Measurements from ENCODE around the gene GPALPP1.

The GPALPP1 gene

DNA sequence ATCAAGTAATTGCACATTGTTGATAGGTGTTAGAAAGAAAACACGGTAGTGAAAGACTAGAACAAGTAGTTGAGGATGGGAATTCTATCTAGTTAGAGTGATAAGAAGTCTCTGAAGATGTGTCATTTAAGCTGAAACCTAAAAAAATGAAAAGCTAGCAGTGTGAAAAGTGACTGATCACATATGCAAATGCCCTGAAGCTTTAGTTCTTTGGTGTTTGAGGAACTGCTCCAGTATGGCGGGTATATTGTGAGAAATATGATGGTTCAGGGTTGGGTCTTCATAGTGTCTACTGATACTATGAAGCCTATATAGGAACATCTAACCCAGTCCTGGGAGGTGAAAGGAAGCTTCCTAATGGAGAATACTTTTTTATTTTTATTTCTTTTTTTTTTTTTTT, 45.0 kb downstream of the GPALPP1 start:
- TF ChIP-seq EZH2phosphoT487 (IDR thresholded peaks at IDR 0.05; ENCODE audit: borderline replicate concordance, low read length) (no peak), CTCF (IDR thresholded peaks at IDR 0.05; ENCODE audit: low read depth, low read length, poor library complexity, severe bottlenecking) (no peak)
- Histone ChIP-seq H3K4me3 (ENCODE audit: low read length) (no peak overlapping the region), H3K9me3 (ENCODE audit: control insufficient read depth, insufficient read depth, low read length) (no peaks in the 10 kb centered on the region), H4K20me1 (ENCODE audit: control insufficient read depth, insufficient read depth, low read depth, low read length) (no peaks in the 10 kb centered on the region), H3F3A (ENCODE audit: control insufficient read depth, insufficient read depth) (no peaks in the 10 kb centered on the region), H3K27me3 (ENCODE audit: control insufficient read depth, low read length) (no peaks in the 10 kb centered on the region), H3K79me2 (ENCODE audit: control insufficient read depth, low read length) (no peaks in the 10 kb centered on the region), H3K9me2 (replicated peaks; ENCODE audit: control insufficient read depth, low read length) (no peaks in the 10 kb centered on the region), H3K4me1 (ENCODE audit: control insufficient read depth, low read length) (no peaks in the 10 kb centered on the region), H3K4me2 (ENCODE audit: low read length) (no peak overlapping the region), H3K36me3 (ENCODE audit: control insufficient read depth, low read length) (peaks cover 3% of the 10 kb centered on the region; the same call in 1 of the 2 replicates), H3K27ac (ENCODE audit: low read depth, low read length) (no peak overlapping the region)

GRCh38 chr13:45036206-45036605, 46.9 kb downstream of the GPALPP1 start:
- TF ChIP-seq EZH2phosphoT487 (IDR thresholded peaks at IDR 0.05; ENCODE audit: borderline replicate concordance, low read length) = no peak
- TF ChIP-seq CTCF (IDR thresholded peaks at IDR 0.05; ENCODE audit: low read depth, low read length, poor library complexity, severe bottlenecking) = no peak
- Histone ChIP-seq H3K9me3 (ENCODE audit: control insufficient read depth, insufficient read depth, low read length) (no peaks in the 10 kb centered on the region), H3K27me3 (ENCODE audit: control insufficient read depth, low read length) (no peaks in the 10 kb centered on the region), H3K27ac (ENCODE audit: low read depth, low read length) (no peak overlapping the region), H3F3A (ENCODE audit: control insufficient read depth, insufficient read depth) (no peaks in the 10 kb centered on the region), H3K36me3 (ENCODE audit: control insufficient read depth, low read length) (peaks cover 2% of the 10 kb centered on the region; the same call in 1 of the 2 replicates), H3K4me1 (ENCODE audit: control insufficient read depth, low read length) (no peaks in the 10 kb centered on the region), H3K79me2 (ENCODE audit: control insufficient read depth, low read length) (no peaks in the 10 kb centered on the region), H3K4me3 (ENCODE audit: low read length) (no peak overlapping the region), H4K20me1 (ENCODE audit: control insufficient read depth, insufficient read depth, low read depth, low read length) (no peaks in the 10 kb centered on the region), H3K4me2 (ENCODE audit: low read length) (no peak overlapping the region), H3K9me2 (replicated peaks; ENCODE audit: control insufficient read depth, low read length) (no peaks in the 10 kb centered on the region)

DNA sequence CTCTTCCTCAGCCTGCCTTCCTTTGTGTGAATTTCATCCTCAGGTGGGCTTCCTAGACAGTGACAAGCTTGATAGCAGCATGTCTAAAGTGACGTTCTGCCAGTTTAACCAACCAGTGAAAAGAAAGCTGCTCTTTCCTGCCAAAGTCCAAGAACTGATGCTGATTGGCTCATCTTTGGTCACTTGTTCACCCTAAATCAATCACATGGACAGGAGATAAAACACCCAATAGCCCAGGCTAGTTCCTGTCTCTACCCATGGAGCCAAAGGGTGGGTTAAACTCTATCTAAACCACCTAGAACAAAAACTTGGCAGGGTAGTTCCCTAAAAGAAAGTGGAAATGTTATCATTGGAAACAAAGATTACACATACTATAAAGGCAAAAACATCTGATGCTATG, 50.8 kb downstream of the GPALPP1 start:
- Histone ChIP-seq H3K4me2 (ENCODE audit: low read length) (no peak overlapping the region), H3K4me1 (ENCODE audit: control insufficient read depth, low read length) (no peaks in the 10 kb centered on the region), H3K79me2 (ENCODE audit: control insufficient read depth, low read length) (no peaks in the 10 kb centered on the region), H3K27me3 (ENCODE audit: control insufficient read depth, low read length) (no peaks in the 10 kb centered on the region), H3F3A (ENCODE audit: control insufficient read depth, insufficient read depth) (no peaks in the 10 kb centered on the region), H3K4me3 (ENCODE audit: low read length) (no peak overlapping the region), H3K9me3 (ENCODE audit: control insufficient read depth, insufficient read depth, low read length) (no peaks in the 10 kb centered on the region), H4K20me1 (ENCODE audit: control insufficient read depth, insufficient read depth, low read depth, low read length) (no peaks in the 10 kb centered on the region), H3K36me3 (ENCODE audit: control insufficient read depth, low read length) (no peaks in the 10 kb centered on the region), H3K27ac (ENCODE audit: low read depth, low read length) (no peak overlapping the region), H3K9me2 (replicated peaks; ENCODE audit: control insufficient read depth, low read length) (no peaks in the 10 kb centered on the region)
- TF ChIP-seq EZH2phosphoT487 (IDR thresholded peaks at IDR 0.05; ENCODE audit: borderline replicate concordance, low read length) (no peak), CTCF (IDR thresholded peaks at IDR 0.05; ENCODE audit: low read depth, low read length, poor library complexity, severe bottlenecking) (no peak)

DNA sequence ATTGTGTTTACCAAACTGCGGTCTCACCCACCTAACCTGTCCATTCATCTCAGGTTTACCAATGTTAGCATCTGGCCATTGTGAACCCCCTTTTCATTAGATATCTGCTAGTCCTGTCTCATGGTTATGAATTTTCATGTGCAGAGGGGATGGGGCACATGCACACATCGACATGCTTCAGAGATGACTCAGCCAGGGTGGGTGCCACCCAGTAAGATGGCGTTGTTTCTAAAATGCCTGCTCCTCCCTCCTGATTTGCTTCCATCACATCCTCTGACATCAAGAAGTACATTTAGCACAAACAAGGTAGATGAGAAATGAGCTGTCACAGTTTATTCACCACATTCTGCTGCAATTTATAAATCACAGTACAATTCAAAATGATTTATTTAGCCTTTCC, 51.3 kb downstream of the GPALPP1 start:
- H3K4me1 ChIP-seq (ENCODE audit: control insufficient read depth, low read length) = no peaks in the 10 kb centered on the region
- H3F3A ChIP-seq (ENCODE audit: control insufficient read depth, insufficient read depth) = no peaks in the 10 kb centered on the region
- H3K4me2 ChIP-seq (ENCODE audit: low read length) = no peak overlapping the region
- no peaks in the 10 kb centered on the region for H3K36me3 ChIP-seq (ENCODE audit: control insufficient read depth, low read length)
- no peak overlapping the region for H3K4me3 ChIP-seq (ENCODE audit: low read length)
- TF ChIP-seq EZH2phosphoT487 (IDR thresholded peaks at IDR 0.05; ENCODE audit: borderline replicate concordance, low read length) = no peak
- TF ChIP-seq CTCF (IDR thresholded peaks at IDR 0.05; ENCODE audit: low read depth, low read length, poor library complexity, severe bottlenecking) = no peak
- H3K9me3 ChIP-seq (ENCODE audit: control insufficient read depth, insufficient read depth, low read length) = no peaks in the 10 kb centered on the region
- no peaks in the 10 kb centered on the region for H4K20me1 ChIP-seq (ENCODE audit: control insufficient read depth, insufficient read depth, low read depth, low read length)
- H3K79me2 ChIP-seq (ENCODE audit: control insufficient read depth, low read length) = no peaks in the 10 kb centered on the region
- H3K9me2 ChIP-seq (replicated peaks; ENCODE audit: control insufficient read depth, low read length) = no peaks in the 10 kb centered on the region
- H3K27me3 ChIP-seq (ENCODE audit: control insufficient read depth, low read length) = no peaks in the 10 kb centered on the region
- no peak overlapping the region for H3K27ac ChIP-seq (ENCODE audit: low read depth, low read length)

Data from DOHH2 (cell line).